HG02852 (cell line): ENCODE measurements around the gene KIT.
A peak's percentile ranks its signal among the peaks of the same experiment; 100 is the strongest.

Experiments
- ATAC-seq: cut with Tn5 transposase; IDR thresholded peaks from one replicate; pipeline ENCODE4 v1.9.1; 2021; ENCODE audit warnings: mild to moderate bottlenecking, moderate library complexity; ENCODE audit not compliant: unreplicated experiment

KIT gene

DNA sequence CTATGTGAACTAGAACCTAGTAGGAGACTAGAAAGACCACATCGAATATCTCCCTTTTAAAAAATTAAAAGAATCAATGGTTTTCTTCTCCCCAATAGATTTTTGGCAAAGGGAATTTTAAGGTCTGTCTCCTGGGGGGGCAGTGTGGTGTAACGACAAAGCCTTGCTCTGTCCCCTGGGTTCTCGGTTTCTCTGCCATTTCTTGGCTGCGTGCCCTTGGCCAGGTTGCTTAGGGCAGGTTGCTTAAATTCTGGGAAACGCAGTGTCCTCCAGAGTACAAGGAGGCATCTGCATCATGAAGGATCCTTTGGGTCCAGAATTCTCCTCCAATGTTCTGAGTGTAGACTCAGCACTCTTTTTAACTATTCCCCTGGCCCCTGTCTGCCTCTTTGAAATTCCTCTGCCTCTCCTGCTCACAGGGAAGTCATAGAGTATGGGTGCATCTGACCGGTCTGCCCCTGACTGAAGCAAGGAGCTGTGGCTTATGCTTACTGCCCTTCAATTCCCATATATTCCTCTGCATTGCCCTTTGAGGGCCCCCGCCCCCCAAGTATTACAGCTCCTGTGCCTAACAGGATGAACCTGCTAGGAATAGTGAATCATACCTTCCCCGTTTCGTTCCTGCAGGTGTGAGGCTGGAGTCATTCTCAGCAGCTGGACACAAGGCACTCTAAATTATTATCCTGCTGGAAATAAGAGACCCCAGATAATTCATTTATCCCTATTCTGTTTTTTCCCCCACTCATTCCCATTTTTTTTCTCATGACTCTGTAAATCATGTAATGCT lies 2.2 kb downstream of the KIT start:
- ATAC-seq = no peak

DNA sequence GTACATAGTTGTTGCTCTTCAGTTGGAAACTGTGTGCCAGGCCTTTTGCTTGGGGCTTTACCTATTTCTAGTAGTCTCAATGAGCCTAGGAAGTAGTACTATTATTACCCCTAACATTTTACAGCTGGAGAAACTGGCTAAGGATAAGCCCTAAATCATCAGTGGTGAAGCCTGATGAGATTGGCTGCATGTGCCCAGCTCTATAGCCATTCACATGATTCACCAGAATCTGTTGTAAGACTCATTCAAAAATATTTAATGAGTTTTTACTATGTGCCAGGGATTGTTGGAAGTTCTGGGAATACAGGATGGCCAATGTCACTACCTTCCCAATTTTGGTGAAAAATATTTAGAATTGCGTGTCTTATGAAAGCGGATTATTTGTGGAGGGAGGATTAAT lies 2.8 kb downstream of the KIT start:
- no peak for ATAC-seq

DNA sequence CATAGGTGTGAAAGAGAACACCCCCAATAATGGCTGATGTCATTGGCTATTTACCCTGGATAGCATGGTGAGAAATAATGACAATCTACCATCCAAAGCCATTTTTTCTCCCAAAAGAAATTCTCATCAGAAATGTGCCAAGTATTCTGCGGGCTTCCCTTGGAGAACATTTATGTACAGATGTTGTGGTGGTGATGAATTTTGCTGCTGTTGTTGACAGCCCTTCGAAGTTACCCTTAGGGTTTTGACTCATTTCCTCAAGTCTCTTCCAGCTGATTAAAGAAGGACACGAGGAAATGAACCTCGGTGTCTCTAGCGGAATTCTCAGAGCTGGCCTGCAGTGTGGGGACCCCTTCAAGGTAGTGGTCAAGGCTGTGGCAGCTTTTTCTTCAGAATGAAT lies 3.4 kb downstream of the KIT start:
- no peak for ATAC-seq

DNA sequence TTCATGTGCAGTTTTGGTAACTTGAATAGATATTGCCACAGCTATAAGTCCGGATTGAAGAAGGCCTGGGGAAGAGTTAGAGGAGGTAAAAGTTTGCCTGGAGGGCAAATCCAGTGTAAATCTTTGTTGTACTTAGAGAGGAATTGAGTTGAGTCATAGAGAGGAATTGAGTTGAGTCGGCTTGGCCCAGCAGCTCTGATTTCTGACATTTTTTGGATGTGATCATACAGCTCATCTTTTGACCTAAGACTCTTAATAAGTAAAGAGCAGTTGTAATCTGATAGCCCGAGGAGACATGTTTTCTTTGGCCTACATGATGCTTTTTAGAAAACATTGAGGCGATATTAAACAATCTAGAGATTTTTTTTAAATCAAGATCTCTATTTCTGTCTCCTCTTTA lies 3.9 kb downstream of the KIT start:
- ATAC-seq = no peak

DNA sequence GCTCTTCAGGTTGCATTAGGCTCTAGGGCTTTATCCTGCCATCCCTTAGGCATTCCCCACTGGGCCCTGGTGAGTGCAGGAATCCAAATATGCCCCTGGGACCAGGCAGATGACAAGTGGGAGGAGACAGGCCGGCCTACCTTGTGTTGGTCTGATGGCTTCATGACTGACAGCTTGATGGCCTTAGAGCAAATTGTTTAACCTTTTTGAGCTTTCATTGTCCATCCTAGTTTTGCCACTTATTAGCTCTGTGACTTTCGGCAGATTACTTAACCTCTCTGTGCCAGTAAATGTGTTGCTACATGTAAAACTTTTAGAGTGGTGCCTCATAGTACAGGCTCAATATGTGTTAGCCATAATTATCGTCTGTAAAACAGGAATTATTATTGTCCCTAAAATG lies 4.4 kb downstream of the KIT start:
- no peak for ATAC-seq

DNA sequence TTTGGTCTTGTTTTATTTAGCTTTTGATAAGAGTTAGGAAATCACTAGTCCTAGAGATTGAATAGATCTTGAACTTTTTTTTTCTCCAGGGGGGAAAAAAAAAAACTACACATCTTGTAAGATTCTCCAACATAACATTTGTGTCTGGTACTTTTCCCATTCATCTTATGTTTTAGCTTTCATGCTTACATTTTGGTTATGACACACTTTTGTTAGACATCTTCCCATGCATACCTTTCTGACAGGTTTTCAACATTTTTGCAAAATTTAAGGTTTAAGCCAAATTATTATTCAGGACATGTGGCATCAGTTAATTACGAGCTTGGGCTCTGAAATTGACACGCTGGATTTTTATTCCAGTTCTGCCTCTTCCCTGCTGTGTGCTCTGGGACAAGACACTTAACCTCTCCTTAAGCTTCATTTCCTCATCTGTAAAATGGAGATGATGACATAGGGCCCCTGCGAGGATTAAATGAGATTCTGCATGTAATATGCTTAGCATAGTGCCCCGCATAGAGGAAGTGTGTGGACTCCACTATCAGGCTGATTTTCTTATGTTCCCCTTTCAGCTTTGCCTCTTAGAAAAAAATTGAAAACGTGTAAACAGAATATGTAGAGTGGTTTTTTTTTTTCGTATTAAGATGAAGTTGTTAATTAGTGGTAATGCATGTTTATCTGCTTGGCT lies 5.3 kb downstream of the KIT start:
- no peak for ATAC-seq

DNA sequence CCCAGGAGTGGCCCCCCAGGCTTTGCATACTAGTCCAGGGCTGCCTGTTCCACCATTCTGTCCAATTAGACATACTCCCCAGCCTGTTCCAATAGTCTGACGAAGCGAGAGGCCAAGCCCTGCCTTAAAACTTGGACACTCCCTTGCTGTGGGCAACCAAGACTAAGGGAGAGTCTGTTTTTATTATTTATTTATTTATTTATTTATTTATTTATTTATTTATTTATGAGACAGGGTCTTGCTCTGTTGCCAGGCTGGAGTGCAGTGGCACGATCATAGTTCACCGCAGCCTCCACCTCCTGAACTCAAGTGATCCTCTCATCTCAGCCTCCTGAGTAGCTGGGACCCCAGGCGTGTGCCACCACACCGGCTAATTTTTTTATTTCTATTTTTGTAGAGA lies 6.6 kb downstream of the KIT start:
- no peak for ATAC-seq

DNA sequence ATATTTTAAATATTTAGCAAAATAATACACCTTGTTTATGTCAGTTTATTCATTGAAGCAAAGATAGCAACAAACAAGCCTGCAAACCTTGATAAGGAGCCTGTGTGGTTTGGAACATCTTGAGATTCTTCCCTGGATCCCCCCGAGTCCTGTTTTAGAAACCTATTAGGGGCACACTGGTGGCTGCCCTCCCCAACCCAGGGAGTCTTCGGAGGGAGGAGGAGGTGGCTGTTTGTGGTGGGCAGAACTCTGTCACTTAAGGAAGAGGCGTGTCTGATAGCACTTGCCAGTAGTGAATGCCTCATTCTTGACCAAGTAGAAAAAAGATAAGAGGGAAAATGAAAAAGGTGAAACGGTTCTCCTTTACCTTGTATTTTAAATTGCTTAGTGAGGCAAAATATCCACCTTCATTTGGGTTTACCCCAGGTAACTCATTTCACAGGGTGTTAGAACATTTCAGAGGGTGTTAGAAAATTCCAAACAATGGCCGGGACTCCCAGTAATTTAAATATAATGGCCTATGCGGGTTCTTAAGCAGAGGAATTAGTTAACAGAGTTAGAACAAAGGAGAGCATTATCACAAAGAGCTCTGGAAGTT lies 10.4 kb downstream of the KIT start:
- ATAC-seq = no peak

DNA sequence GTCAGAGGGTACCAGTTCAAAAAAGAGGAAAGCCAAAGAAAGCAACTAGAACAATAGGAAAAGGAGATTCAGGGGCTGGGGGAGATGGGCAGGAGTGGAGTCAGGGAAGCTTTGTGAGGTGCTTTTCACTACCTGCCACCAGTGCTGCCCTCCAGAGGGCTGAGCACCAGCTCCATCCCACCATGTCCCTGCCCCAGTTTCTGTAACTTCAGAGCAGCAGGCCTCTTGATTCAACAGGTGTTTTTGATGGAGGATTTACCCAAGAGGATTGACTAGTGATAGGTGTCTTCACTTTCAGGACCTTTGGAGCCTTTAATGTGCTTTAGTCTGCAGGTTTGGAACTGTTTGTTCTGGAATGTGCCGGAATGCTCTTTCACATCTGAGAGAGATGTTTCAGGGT lies 12.1 kb downstream of the KIT start:
- ATAC-seq = no peak

DNA sequence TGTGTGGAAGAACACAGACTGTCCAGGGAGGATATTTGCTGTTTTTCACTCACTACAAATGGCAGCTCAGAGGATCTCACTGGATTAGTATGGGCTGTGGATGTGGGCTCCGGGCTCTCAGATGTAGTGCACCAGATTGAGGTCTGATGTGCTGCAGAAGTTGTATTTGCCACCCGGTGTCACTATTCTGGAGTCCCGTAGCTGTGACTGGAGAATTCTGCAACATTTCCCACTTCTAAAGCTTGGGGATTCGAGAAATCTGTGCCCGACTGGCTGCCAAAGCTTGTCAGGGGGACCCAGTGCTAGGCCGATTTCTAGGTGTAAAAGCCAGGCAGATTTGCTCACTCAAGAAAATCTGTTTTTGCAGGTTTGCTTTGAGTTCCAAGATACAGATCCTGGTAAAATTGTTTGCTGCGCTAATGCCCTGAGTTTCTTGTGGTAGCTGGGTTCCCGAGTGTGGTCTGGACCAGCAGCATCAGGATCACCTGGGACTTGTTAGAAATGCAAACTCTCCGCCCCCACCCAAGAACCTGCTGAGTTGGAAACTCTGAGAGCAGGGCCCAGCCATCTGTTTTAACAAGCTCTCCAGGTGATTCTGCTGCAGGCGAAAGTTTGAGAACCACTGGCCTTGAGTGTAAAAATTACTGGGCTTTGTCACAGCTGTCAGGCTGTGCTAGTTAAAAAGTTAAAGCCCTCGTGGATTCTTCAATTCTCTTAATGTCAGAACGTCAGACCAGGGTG lies 18.1 kb downstream of the KIT start:
- no peak for ATAC-seq

DNA sequence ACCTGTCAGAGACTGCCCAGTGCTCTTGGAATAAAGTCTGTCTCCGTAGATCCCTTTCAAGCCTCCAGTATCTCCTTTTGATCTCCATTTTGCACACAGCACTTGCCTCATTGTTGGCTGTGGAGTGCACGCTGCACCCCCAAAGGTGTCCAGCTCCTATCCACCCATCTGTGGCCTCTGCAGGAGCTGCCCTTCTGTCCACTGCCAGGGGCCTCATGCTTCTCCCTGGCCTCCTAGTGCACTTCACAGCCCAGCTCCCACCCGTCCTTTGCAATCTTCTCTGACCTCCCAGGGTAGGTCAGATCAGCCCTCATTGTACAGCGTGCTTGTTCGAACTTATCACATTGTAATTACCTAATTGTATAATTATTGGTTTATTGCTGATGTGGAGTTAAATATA lies 18.9 kb downstream of the KIT start:
- no peak for ATAC-seq

DNA sequence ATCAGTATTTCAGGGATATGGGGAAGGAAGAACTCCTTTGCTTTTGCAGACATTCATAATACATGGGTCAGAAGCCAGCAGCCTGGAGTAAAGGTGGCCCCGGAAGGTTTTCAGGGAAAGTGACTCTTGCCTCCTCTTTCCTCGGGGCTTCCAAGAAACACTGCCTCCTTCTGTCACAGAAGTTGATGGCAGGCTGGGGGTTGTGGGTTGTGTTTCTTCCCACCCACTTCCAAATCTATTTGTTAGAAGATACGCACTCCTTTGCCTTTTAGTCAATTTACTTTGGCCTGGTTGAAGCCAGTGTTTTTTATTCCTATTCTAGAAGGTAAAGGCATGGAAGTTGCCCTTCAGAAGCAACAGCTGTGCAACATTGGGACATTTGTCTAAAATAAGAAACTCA lies 19.7 kb downstream of the KIT start:
- ATAC-seq = no peak

DNA sequence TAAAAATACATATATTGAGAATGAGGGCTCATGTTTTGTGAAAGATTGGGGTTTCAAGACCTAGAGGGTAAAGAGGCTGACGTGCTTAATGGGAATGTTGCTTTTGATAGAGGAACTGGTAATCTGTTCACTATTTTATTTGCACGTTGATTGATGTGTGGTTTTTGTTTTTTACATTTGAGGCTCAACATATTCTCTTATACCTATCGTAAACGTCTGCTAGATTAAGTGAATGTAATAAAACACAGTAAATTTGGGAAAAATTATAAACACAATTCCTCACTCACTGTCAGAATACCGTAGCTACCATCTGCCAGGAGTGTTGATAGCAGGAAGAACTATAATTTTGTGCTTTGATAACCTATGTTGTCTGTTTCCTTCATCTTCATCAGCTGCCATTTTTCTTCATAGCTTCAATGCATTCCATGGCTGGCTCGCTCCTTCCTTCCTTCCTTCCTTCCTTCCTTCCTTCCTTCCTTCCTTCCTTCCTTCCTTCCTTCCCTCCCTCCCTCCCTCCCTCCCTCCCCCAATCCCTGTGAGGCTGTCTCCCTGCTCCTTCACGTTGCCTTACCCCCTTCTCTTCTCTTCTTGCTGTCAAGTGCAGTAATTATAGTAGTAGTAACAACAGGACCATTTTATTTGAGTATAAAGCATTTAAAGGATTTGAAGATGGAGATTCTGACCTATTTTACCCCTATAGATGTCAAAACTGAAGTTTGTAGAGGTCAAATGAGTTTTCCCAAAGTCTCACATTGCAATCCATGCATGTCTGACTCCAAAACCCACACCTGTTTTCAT lies 20.3 kb downstream of the KIT start:
- ATAC-seq = no peak

DNA sequence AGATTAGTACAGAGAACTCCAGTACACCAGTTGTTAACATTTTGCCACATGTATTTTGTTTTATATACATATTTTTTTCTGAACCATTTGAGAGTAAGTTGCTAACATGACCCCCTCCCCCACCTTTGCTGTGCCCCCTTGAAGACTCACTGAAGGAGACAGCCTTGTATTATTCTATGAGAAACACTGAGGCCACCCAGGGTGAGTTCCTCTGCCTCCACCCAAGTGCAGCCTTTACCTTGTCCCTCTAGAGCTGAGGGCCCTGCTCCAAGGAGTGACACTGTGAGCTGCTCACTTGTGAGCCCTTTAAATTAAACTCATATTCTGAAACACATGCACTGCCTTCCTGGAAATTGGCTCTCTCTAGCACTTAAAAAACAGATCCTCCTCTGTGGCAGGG lies 21.1 kb downstream of the KIT start:
- ATAC-seq = no peak

DNA sequence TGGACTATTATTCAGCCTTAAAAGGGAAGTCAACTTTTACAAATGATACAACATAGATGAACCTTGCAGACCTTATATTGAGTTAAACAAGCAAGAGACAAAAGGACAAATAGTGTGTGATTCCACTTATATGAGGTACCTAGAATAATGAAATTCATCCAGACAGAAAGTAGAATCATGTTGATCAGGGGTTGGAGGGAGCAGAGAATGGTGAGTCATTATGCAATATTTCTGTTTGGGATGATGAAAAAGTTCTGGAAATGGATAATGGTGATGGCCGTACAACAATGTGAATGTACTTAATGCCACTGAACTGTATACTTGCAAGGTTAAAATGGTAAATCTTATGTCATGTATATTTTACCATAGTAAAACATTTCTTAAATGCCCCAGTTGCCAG lies 22.1 kb downstream of the KIT start:
- ATAC-seq = no peak

DNA sequence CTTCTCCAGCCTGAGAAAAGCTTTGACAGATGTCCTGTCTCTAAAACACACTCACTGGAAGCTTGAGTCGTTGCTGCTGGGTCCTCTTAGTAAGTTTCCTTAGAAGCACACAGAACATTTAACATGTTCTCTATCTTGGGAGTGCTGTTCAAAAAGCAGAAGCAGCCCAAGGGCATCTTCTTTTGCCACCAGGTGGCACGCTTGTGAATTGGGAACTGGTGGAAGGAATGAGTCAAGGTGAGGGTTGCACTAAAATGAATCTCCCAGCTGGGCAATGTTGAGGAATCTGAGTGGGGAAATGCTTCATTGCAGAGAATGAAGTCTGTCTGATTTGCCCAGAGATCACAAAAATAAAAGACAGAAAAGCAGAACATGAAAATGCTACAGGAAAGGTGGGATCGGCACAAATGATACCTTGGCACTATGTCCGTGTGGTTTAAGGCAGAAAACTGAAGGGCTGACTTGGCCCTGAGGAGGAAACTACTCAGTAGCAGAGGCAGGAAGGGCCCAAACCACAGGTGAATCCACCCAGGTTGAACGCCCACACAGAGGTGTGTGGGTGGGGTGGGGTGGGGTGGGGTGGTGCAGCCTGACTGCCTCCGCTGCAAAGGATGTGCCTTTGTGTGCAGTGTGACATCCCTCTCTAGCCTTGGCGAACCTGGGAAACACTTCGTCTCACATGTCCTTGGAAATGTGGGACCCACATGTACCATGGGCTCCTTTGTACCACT lies 26.0 kb downstream of the KIT start:
- ATAC-seq = peak; percentile 35

DNA sequence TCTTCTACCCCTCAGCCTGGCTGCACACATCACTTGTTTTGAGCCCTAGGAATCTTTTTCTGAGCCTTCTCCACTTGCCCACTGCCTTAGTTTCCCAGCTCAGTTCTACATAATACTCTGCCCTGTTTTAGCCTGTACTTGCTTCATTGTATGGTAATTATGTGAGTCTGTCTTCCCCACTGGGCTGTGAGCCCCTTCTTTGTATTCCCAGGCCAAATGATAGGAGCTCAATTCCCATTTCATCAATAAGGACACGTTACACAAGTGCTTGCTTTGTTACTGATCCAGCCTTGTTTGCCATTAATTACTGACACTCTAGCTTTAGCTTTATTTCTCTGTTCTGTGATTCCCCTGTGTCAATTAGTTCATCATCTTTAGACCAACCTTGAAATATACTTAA lies 28.1 kb downstream of the KIT start:
- no peak for ATAC-seq

DNA sequence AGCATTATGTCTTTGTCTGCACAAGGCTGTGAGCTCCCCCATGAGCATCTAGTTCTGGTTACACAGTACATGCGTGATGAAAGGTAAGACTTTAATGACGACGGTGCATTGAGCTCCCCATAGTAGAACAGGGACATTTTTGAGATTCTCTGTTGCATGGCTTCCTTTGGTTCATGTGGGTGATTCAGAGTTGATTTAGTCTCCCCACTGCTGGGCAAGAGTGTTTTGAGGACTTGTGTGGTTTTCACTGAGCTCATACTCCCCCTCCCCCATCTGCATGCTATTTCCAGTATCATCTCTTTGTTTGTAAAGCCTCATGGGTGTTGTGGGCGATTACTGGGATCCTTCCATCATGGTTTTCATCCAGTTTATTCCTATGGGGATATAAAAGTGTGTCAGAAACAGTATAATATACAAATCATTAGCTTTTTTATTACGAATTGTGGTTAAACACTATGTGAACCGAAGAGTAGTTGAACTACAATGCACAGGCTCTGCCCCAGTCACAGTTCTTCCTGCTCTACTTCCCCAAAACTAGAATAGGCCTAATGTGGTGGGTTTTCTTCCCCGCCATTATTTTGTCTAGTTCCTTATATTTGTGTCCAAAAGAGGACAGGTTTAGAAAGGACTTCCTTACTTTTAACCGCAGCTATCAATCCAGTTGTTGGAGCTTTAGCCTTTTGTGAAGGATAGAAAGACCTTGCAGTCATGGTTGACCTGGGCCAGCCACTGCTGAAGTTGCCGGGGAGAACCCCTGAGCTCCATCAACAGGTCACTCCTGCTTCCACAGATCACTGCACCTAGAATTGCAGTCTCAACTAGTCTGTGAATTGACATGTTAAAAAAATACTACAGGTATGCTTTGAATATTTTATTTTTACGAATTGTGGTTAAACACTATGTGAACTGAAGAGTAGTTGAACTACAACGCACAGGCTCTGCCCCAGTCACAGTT lies 30.4 kb downstream of the KIT start:
- peak; percentile 65 for ATAC-seq

DNA sequence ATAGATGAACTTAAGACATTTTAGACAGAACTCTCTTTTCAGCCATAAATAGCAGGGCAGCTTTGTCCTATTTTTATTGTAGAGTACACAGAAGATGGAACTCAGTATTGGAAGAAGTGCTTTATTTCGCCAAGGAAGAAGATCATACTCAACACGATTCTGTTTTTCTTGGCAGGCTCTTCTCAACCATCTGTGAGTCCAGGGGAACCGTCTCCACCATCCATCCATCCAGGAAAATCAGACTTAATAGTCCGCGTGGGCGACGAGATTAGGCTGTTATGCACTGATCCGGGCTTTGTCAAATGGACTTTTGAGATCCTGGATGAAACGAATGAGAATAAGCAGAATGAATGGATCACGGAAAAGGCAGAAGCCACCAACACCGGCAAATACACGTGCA lies 37.6 kb downstream of the KIT start:
- no peak for ATAC-seq
